Activated naive CD4-positive, alpha-beta T cell treated with Interleukin-2 at 50 U/mL for 16 hours (primary cell): ENCODE measurements around the gene ERC1.

Experiments
- DNase-seq: peaks from one replicate; pipeline ENCODE4 v3.0.0-alpha.2; 2020

Gene ERC1

GRCh38 chr12:990661-991349 is at the start of gene ERC1:
ERC1 (plus strand) TSS chr12:991223; CDS start chr12:1027904, 36,681 bp downstream.
- peak; percentile 86 for DNase-seq

GRCh38 chr12:943051-943450 is 48.0 kb upstream of the ERC1 start:
- no peak for DNase-seq

- DNase-seq = no peak
These were observed 46.8 kb upstream of the ERC1 start for GRCh38 chr12:944211-944610.

- no peak for DNase-seq
These were observed 44.8 kb upstream of the ERC1 start for GRCh38 chr12:946212-946611.

GRCh38 chr12:946631-947030 is 44.4 kb upstream of the ERC1 start:
- no peak for DNase-seq

GRCh38 chr12:948238-948637 is 42.8 kb upstream of the ERC1 start:
- no peak for DNase-seq

- DNase-seq = peak; percentile 98
These were observed 41.4 kb upstream of the ERC1 start, which contains the start of gene RAD52 for GRCh38 chr12:949453-950191. RAD52 (minus strand) TSS chr12:949694; CDS start chr12:933058, 16,636 bp downstream.

- no peak for DNase-seq
These were observed 39.8 kb upstream of the ERC1 start for GRCh38 chr12:951176-951575.

GRCh38 chr12:953776-954175 is 37.2 kb upstream of the ERC1 start:
- DNase-seq = peak; percentile 17

- DNase-seq = no peak
These were observed 36.3 kb upstream of the ERC1 start for GRCh38 chr12:954741-955140.

GRCh38 chr12:955939-956338 is 35.1 kb upstream of the ERC1 start:
- no peak for DNase-seq

GRCh38 chr12:958588-959123 is 32.4 kb upstream of the ERC1 start:
- no peak for DNase-seq

GRCh38 chr12:966724-967123 is 24.3 kb upstream of the ERC1 start:
- no peak for DNase-seq

- no peak for DNase-seq
These were observed 23.4 kb upstream of the ERC1 start for GRCh38 chr12:967641-968040.

- DNase-seq = no peak
These were observed 22.5 kb upstream of the ERC1 start for GRCh38 chr12:968545-968944.

- DNase-seq = no peak
These were observed 21.2 kb upstream of the ERC1 start for GRCh38 chr12:969821-970220.

- no peak for DNase-seq
These were observed 19.0 kb upstream of the ERC1 start for GRCh38 chr12:971991-972390.

- no peak for DNase-seq
These were observed 16.7 kb upstream of the ERC1 start for GRCh38 chr12:974271-974862.

- no peak for DNase-seq
These were observed 14.4 kb upstream of the ERC1 start for GRCh38 chr12:976644-977043.

GRCh38 chr12:977156-977555 is 13.9 kb upstream of the ERC1 start:
- DNase-seq = no peak

- no peak for DNase-seq
These were observed 11.7 kb upstream of the ERC1 start for GRCh38 chr12:979349-979748.

- no peak for DNase-seq
These were observed 9.7 kb upstream of the ERC1 start for GRCh38 chr12:981176-981828.

GRCh38 chr12:981961-982360 is 9.1 kb upstream of the ERC1 start:
- DNase-seq = no peak
